Measurements from ENCODE around the gene MYO9A. TPM values are rescaled to one million over a fixed set of nuclear protein-coding genes. Genes with fewer than 3 reads are reported as not detected.

Gene MYO9A
- total RNA-seq, 1 experiment from 2014 or later: 142 TPM

GRCh38 chr15:71808311-71809020 is 309.5 kb downstream of the MYO9A start:
- Histone ChIP-seq H3K27ac (ENCODE audit: low read length) (no peak overlapping the region), H3K79me2 (ENCODE audit: low read length) (no peaks in the 10 kb centered on the region), H3K36me3 (ENCODE audit: insufficient read depth, low read length) (no peaks in the 10 kb centered on the region), H3K4me1 (ENCODE audit: low read length) (peaks cover 47% of the 10 kb centered on the region), H2AFZ (ENCODE audit: low read length) (no peak overlapping the region), H4K20me1 (ENCODE audit: insufficient read depth, low read depth, low read length) (no peaks in the 10 kb centered on the region), H3K4me2 (ENCODE audit: low read depth, low read length, poor library complexity, severe bottlenecking) (no peak overlapping the region), H3K9ac (ENCODE audit: low read length) (no peak overlapping the region), H3K27me3 (ENCODE audit: low read length) (no peaks in the 10 kb centered on the region), H3K4me3 (ENCODE audit: low read length) (no peak overlapping the region), H3K9me2 (replicated peaks; ENCODE audit: insufficient read depth, low read length) (no peaks in the 10 kb centered on the region), H3K9me3 (ENCODE audit: low read length) (no peaks in the 10 kb centered on the region)
- DNase-seq: no peak

- DNase-seq: no peak
- no peaks in the 10 kb centered on the region for H3K36me3 ChIP-seq (ENCODE audit: insufficient read depth, low read length)
- no peaks in the 10 kb centered on the region for H3K9me2 ChIP-seq (replicated peaks; ENCODE audit: insufficient read depth, low read length)
- no peak overlapping the region for H3K9ac ChIP-seq (ENCODE audit: low read length)
- H3K27me3 ChIP-seq (ENCODE audit: low read length): no peaks in the 10 kb centered on the region
- H3K4me3 ChIP-seq (ENCODE audit: low read length): no peak overlapping the region
- peaks cover 47% of the 10 kb centered on the region for H3K4me1 ChIP-seq (ENCODE audit: low read length)
- H4K20me1 ChIP-seq (ENCODE audit: insufficient read depth, low read depth, low read length): no peaks in the 10 kb centered on the region
- no peaks in the 10 kb centered on the region for H3K79me2 ChIP-seq (ENCODE audit: low read length)
- no peak overlapping the region for H2AFZ ChIP-seq (ENCODE audit: low read length)
- H3K4me2 ChIP-seq (ENCODE audit: low read depth, low read length, poor library complexity, severe bottlenecking): no peak overlapping the region
- H3K27ac ChIP-seq (ENCODE audit: low read length): no peak overlapping the region
- H3K9me3 ChIP-seq (ENCODE audit: low read length): no peaks in the 10 kb centered on the region
Measured at GRCh38 chr15:71807691-71808091, 310.3 kb downstream of the MYO9A start.

GRCh38 chr15:71807125-71807629 is 310.8 kb downstream of the MYO9A start:
- no peak overlapping the region for H3K4me3 ChIP-seq (ENCODE audit: low read length)
- no peak for DNase-seq
- no peaks in the 10 kb centered on the region for H3K79me2 ChIP-seq (ENCODE audit: low read length)
- peak overlapping the region; percentile 22; the same call in 1 of the 2 replicates for H3K9ac ChIP-seq (ENCODE audit: low read length)
- peak overlapping the region; percentile 37 for H3K4me2 ChIP-seq (ENCODE audit: low read depth, low read length, poor library complexity, severe bottlenecking)
- no peaks in the 10 kb centered on the region for H3K9me3 ChIP-seq (ENCODE audit: low read length)
- H3K27me3 ChIP-seq (ENCODE audit: low read length): no peaks in the 10 kb centered on the region
- H3K27ac ChIP-seq (ENCODE audit: low read length): peak overlapping the region; percentile 34; the same call in 1 of the 2 replicates
- no peaks in the 10 kb centered on the region for H4K20me1 ChIP-seq (ENCODE audit: insufficient read depth, low read depth, low read length)
- no peaks in the 10 kb centered on the region for H3K9me2 ChIP-seq (replicated peaks; ENCODE audit: insufficient read depth, low read length)
- no peaks in the 10 kb centered on the region for H3K36me3 ChIP-seq (ENCODE audit: insufficient read depth, low read length)
- no peak overlapping the region for H2AFZ ChIP-seq (ENCODE audit: low read length)
- peaks cover 47% of the 10 kb centered on the region for H3K4me1 ChIP-seq (ENCODE audit: low read length)

GRCh38 chr15:71806452-71806931 is 311.5 kb downstream of the MYO9A start:
- no peak overlapping the region for H3K4me3 ChIP-seq (ENCODE audit: low read length)
- peak overlapping the region; percentile 34; the same call in 1 of the 2 replicates for H3K27ac ChIP-seq (ENCODE audit: low read length)
- no peaks in the 10 kb centered on the region for H4K20me1 ChIP-seq (ENCODE audit: insufficient read depth, low read depth, low read length)
- no peaks in the 10 kb centered on the region for H3K27me3 ChIP-seq (ENCODE audit: low read length)
- peaks cover 47% of the 10 kb centered on the region for H3K4me1 ChIP-seq (ENCODE audit: low read length)
- no peaks in the 10 kb centered on the region for H3K79me2 ChIP-seq (ENCODE audit: low read length)
- no peaks in the 10 kb centered on the region for H3K9me3 ChIP-seq (ENCODE audit: low read length)
- H3K4me2 ChIP-seq (ENCODE audit: low read depth, low read length, poor library complexity, severe bottlenecking): peak overlapping the region; percentile 37
- H3K36me3 ChIP-seq (ENCODE audit: insufficient read depth, low read length): no peaks in the 10 kb centered on the region
- no peaks in the 10 kb centered on the region for H3K9me2 ChIP-seq (replicated peaks; ENCODE audit: insufficient read depth, low read length)
- no peak for DNase-seq
- H3K9ac ChIP-seq (ENCODE audit: low read length): peak overlapping the region; percentile 22; the same call in 1 of the 2 replicates
- H2AFZ ChIP-seq (ENCODE audit: low read length): no peak overlapping the region

GRCh38 chr15:71804695-71805470 is 313.1 kb downstream of the MYO9A start:
- H3K4me2 ChIP-seq (ENCODE audit: low read depth, low read length, poor library complexity, severe bottlenecking): peak overlapping the region; percentile 72
- no peaks in the 10 kb centered on the region for H3K9me3 ChIP-seq (ENCODE audit: low read length)
- DNase-seq: peak; percentile 78
- H3K27ac ChIP-seq (ENCODE audit: low read length): peak overlapping the region; percentile 83
- peak overlapping the region; percentile 42 for H3K9ac ChIP-seq (ENCODE audit: low read length)
- no peaks in the 10 kb centered on the region for H3K79me2 ChIP-seq (ENCODE audit: low read length)
- H3K4me3 ChIP-seq (ENCODE audit: low read length): peak overlapping the region; percentile 35; the same call in 1 of the 2 replicates
- H4K20me1 ChIP-seq (ENCODE audit: insufficient read depth, low read depth, low read length): no peaks in the 10 kb centered on the region
- H3K27me3 ChIP-seq (ENCODE audit: low read length): no peaks in the 10 kb centered on the region
- H3K9me2 ChIP-seq (replicated peaks; ENCODE audit: insufficient read depth, low read length): no peaks in the 10 kb centered on the region
- no peaks in the 10 kb centered on the region for H3K36me3 ChIP-seq (ENCODE audit: insufficient read depth, low read length)
- H3K4me1 ChIP-seq (ENCODE audit: low read length): peaks cover 47% of the 10 kb centered on the region
- H2AFZ ChIP-seq (ENCODE audit: low read length): no peak overlapping the region

- Histone ChIP-seq H3K36me3 (ENCODE audit: insufficient read depth, low read length) (no peaks in the 10 kb centered on the region), H3K27me3 (ENCODE audit: low read length) (no peaks in the 10 kb centered on the region), H3K27ac (ENCODE audit: low read length) (peak overlapping the region; percentile 83), H3K4me2 (ENCODE audit: low read depth, low read length, poor library complexity, severe bottlenecking) (peak overlapping the region; percentile 72), H3K9me2 (replicated peaks; ENCODE audit: insufficient read depth, low read length) (no peaks in the 10 kb centered on the region), H3K4me1 (ENCODE audit: low read length) (peaks cover 47% of the 10 kb centered on the region), H4K20me1 (ENCODE audit: insufficient read depth, low read depth, low read length) (no peaks in the 10 kb centered on the region), H3K79me2 (ENCODE audit: low read length) (no peaks in the 10 kb centered on the region), H3K9ac (ENCODE audit: low read length) (peak overlapping the region; percentile 47; the same call in 1 of the 2 replicates), H2AFZ (ENCODE audit: low read length) (no peak overlapping the region), H3K9me3 (ENCODE audit: low read length) (no peaks in the 10 kb centered on the region), H3K4me3 (ENCODE audit: low read length) (peak overlapping the region; percentile 35; the same call in 1 of the 2 replicates)
- DNase-seq: peak; percentile 66
Measured at GRCh38 chr15:71804226-71804625, 313.7 kb downstream of the MYO9A start.

- Histone ChIP-seq H3K27me3 (ENCODE audit: low read length) (no peaks in the 10 kb centered on the region), H3K27ac (ENCODE audit: low read length) (no peak overlapping the region), H3K9ac (ENCODE audit: low read length) (no peak overlapping the region), H3K9me2 (replicated peaks; ENCODE audit: insufficient read depth, low read length) (no peaks in the 10 kb centered on the region), H3K36me3 (ENCODE audit: insufficient read depth, low read length) (no peaks in the 10 kb centered on the region), H2AFZ (ENCODE audit: low read length) (no peak overlapping the region), H3K4me2 (ENCODE audit: low read depth, low read length, poor library complexity, severe bottlenecking) (no peak overlapping the region), H3K4me3 (ENCODE audit: low read length) (no peak overlapping the region), H4K20me1 (ENCODE audit: insufficient read depth, low read depth, low read length) (no peaks in the 10 kb centered on the region), H3K4me1 (ENCODE audit: low read length) (peaks cover 41% of the 10 kb centered on the region), H3K9me3 (ENCODE audit: low read length) (no peaks in the 10 kb centered on the region), H3K79me2 (ENCODE audit: low read length) (no peaks in the 10 kb centered on the region)
- DNase-seq: peak; percentile 39
Measured at GRCh38 chr15:71802770-71803169, 315.2 kb downstream of the MYO9A start.
